ENCODE measurements around the gene STAMBPL1. TPM values are rescaled to one million over a fixed set of nuclear protein-coding genes. Genes with fewer than 3 reads are reported as not detected.

The STAMBPL1 gene
- total RNA-seq, 3 donors from 2014 or later (not counting 1 experiment from before 2014, with no cell fraction given), result 14.8 to 30.3 (median 18.1) TPM

GRCh38 chr10:88852327-88852726 is 27.7 kb upstream of the STAMBPL1 start:
- intact Hi-C loops (cut with micrococcal nuclease), result no loop called here
- TF ChIP-seq CTCF (IDR thresholded peaks at IDR 0.05), result no peak
- DNase-seq (no peak), ATAC-seq (no peak)
- Mint-ChIP-seq H3K27ac (no peak overlapping the region), H3K36me3 (no peaks in the 10 kb centered on the region), H3K27me3 (ENCODE audit: low read depth in 2 of 2) (peaks cover 3 to 11% of the 10 kb centered on the region in 2 donors), H3K4me3 (no peak overlapping the region), H3K4me1 (no peaks in the 10 kb centered on the region), H3K9me3 (no peaks in the 10 kb centered on the region)
- H3K27ac ChIP-seq (ENCODE audit: low read length), result no peak overlapping the region
- no peaks in the 10 kb centered on the region for H3K27me3 ChIP-seq (ENCODE audit: control insufficient read depth, insufficient read depth, low read length)
- 96% methylated on average over 4 of the region's 4 CpGs for WGBS (ENCODE audit: insufficient coverage)
- no peak overlapping the region for H3K4me3 ChIP-seq (ENCODE audit: low read length)
- H3K9me3 ChIP-seq (ENCODE audit: control insufficient read depth, insufficient read depth, low read length), result no peaks in the 10 kb centered on the region
- H3K36me3 ChIP-seq (ENCODE audit: control insufficient read depth, insufficient read depth, low read length), result no peaks in the 10 kb centered on the region
- no peaks in the 10 kb centered on the region for H3K4me1 ChIP-seq (ENCODE audit: control insufficient read depth, insufficient read depth, low read length)

- intact Hi-C loops (cut with micrococcal nuclease), result no loop called here
- TF ChIP-seq CTCF (IDR thresholded peaks at IDR 0.05), result no peak
- H3K4me3 Mint-ChIP-seq, result no peak overlapping the region
- DNase-seq, result no peak
- no peak overlapping the region for H3K27ac Mint-ChIP-seq
- no peaks in the 10 kb centered on the region for H3K9me3 ChIP-seq (ENCODE audit: control insufficient read depth, insufficient read depth, low read length)
- no peak overlapping the region for H3K27ac ChIP-seq (ENCODE audit: low read length)
- H3K4me1 ChIP-seq (ENCODE audit: control insufficient read depth, insufficient read depth, low read length), result no peaks in the 10 kb centered on the region
- H3K27me3 ChIP-seq (ENCODE audit: control insufficient read depth, insufficient read depth, low read length), result no peaks in the 10 kb centered on the region
- H3K4me3 ChIP-seq (ENCODE audit: low read length), result no peak overlapping the region
- H3K4me1 Mint-ChIP-seq, result no peaks in the 10 kb centered on the region
- no peak for ATAC-seq
- WGBS (ENCODE audit: insufficient coverage), result 57% methylated on average over 4 of the region's 4 CpGs
- H3K36me3 Mint-ChIP-seq, result no peaks in the 10 kb centered on the region
- H3K36me3 ChIP-seq (ENCODE audit: control insufficient read depth, insufficient read depth, low read length), result no peaks in the 10 kb centered on the region
- H3K27me3 Mint-ChIP-seq (ENCODE audit: low read depth in 2 of 2), result peaks cover 3 to 11% of the 10 kb centered on the region in 2 donors
- no peaks in the 10 kb centered on the region for H3K9me3 Mint-ChIP-seq
Observed at GRCh38 chr10:88853155-88853881, 26.7 kb upstream of the STAMBPL1 start.

- no peak overlapping the region for H3K4me3 Mint-ChIP-seq
- no peaks in the 10 kb centered on the region for H3K4me1 Mint-ChIP-seq
- DNase-seq (no peak), ATAC-seq (no peak)
- no peaks in the 10 kb centered on the region for H3K9me3 ChIP-seq (ENCODE audit: control insufficient read depth, insufficient read depth, low read length)
- no peaks in the 10 kb centered on the region for H3K27me3 ChIP-seq (ENCODE audit: control insufficient read depth, insufficient read depth, low read length)
- WGBS (ENCODE audit: insufficient coverage), result 88% methylated on average over 3 of the region's 3 CpGs
- H3K36me3 Mint-ChIP-seq, result no peaks in the 10 kb centered on the region
- H3K4me1 ChIP-seq (ENCODE audit: control insufficient read depth, insufficient read depth, low read length), result no peaks in the 10 kb centered on the region
- H3K36me3 ChIP-seq (ENCODE audit: control insufficient read depth, insufficient read depth, low read length), result no peaks in the 10 kb centered on the region
- peaks cover 0 to 11% of the 10 kb centered on the region in 2 donors for H3K27me3 Mint-ChIP-seq (ENCODE audit: low read depth in 2 of 2)
- intact Hi-C loops (cut with micrococcal nuclease), result no loop called here
- H3K9me3 Mint-ChIP-seq, result no peaks in the 10 kb centered on the region
- no peak overlapping the region for H3K27ac ChIP-seq (ENCODE audit: low read length)
- TF ChIP-seq CTCF (IDR thresholded peaks at IDR 0.05), result no peak
- H3K4me3 ChIP-seq (ENCODE audit: low read length), result no peak overlapping the region
- H3K27ac Mint-ChIP-seq, result no peak overlapping the region
Observed at GRCh38 chr10:88854684-88855083, 25.4 kb upstream of the STAMBPL1 start.

GRCh38 chr10:88857831-88858230 is 22.2 kb upstream of the STAMBPL1 start:
- no peak for ATAC-seq
- H3K27me3 ChIP-seq (ENCODE audit: control insufficient read depth, insufficient read depth, low read length), result no peaks in the 10 kb centered on the region
- no peaks in the 10 kb centered on the region for H3K4me1 ChIP-seq (ENCODE audit: control insufficient read depth, insufficient read depth, low read length)
- intact Hi-C loops (cut with micrococcal nuclease), result no loop called here
- Mint-ChIP-seq H3K9me3 (no peaks in the 10 kb centered on the region), H3K36me3 (no peaks in the 10 kb centered on the region), H3K27me3 (ENCODE audit: low read depth in 2 of 2) (peaks cover 3 to 14% of the 10 kb centered on the region in 2 donors), H3K27ac (no peak overlapping the region), H3K4me1 (no peaks in the 10 kb centered on the region), H3K4me3 (no peak overlapping the region)
- no peak overlapping the region for H3K27ac ChIP-seq (ENCODE audit: low read length)
- no peak for TF ChIP-seq CTCF (IDR thresholded peaks at IDR 0.05)
- no peaks in the 10 kb centered on the region for H3K9me3 ChIP-seq (ENCODE audit: control insufficient read depth, insufficient read depth, low read length)
- no peak for DNase-seq
- H3K36me3 ChIP-seq (ENCODE audit: control insufficient read depth, insufficient read depth, low read length), result no peaks in the 10 kb centered on the region
- H3K4me3 ChIP-seq (ENCODE audit: low read length), result no peak overlapping the region

Data from natural killer cell (primary cell).